ENCODE data around the gene PPM1A. TPM values are rescaled to one million over a fixed set of nuclear protein-coding genes. Genes with fewer than 3 reads are reported as not detected.

PPM1A gene
- total RNA-seq, 2 donors from 2014 or later, result 37.0 to 42.4 TPM

GRCh38 chr14:60287452-60287851 lies 38.4 kb downstream of the PPM1A start:
- Histone ChIP-seq H3K27me3 (no peaks in the 10 kb centered on the region), H3K9me3 (no peaks in the 10 kb centered on the region), H3K4me1 (no peaks in the 10 kb centered on the region), H3K27ac (no peak overlapping the region), H3K4me3 (no peak overlapping the region), H3K36me3 (peaks cover 48% of the 10 kb centered on the region)
- DNase-seq (ENCODE audit: low spot score), result no peak
- TF ChIP-seq CTCF (IDR thresholded peaks at IDR 0.05), result no peak

GRCh38 chr14:60288279-60288678 lies 39.3 kb downstream of the PPM1A start:
- H3K9me3 ChIP-seq, result no peaks in the 10 kb centered on the region
- peaks cover 48% of the 10 kb centered on the region for H3K36me3 ChIP-seq
- no peak overlapping the region for H3K4me3 ChIP-seq
- no peak for DNase-seq (ENCODE audit: low spot score)
- H3K27me3 ChIP-seq, result no peaks in the 10 kb centered on the region
- H3K27ac ChIP-seq, result no peak overlapping the region
- H3K4me1 ChIP-seq, result no peaks in the 10 kb centered on the region
- no peak for TF ChIP-seq CTCF (IDR thresholded peaks at IDR 0.05)

GRCh38 chr14:60294411-60295069 lies 45.5 kb downstream of the PPM1A start:
- no peak for TF ChIP-seq CTCF (IDR thresholded peaks at IDR 0.05)
- Histone ChIP-seq H3K9me3 (no peaks in the 10 kb centered on the region), H3K27ac (no peak overlapping the region), H3K4me1 (no peaks in the 10 kb centered on the region), H3K36me3 (peaks cover 25% of the 10 kb centered on the region), H3K27me3 (no peaks in the 10 kb centered on the region), H3K4me3 (no peak overlapping the region)
- no peak for DNase-seq (ENCODE audit: low spot score)

GRCh38 chr14:60300019-60300418 lies 51.0 kb downstream of the PPM1A start:
- no peak overlapping the region for H3K4me3 ChIP-seq
- no peaks in the 10 kb centered on the region for H3K27me3 ChIP-seq
- H3K9me3 ChIP-seq, result no peaks in the 10 kb centered on the region
- H3K36me3 ChIP-seq, result no peaks in the 10 kb centered on the region
- TF ChIP-seq CTCF (IDR thresholded peaks at IDR 0.05), result no peak
- no peak for DNase-seq (ENCODE audit: low spot score)
- H3K4me1 ChIP-seq, result peaks cover 0 to 30% of the 10 kb centered on the region in 2 donors
- H3K27ac ChIP-seq, result no peak overlapping the region

GRCh38 chr14:60301685-60302084 lies 52.7 kb downstream of the PPM1A start:
- Histone ChIP-seq H3K9me3 (no peaks in the 10 kb centered on the region), H3K27ac (peak overlapping the region in 1 of 2 donors; percentile 15), H3K27me3 (no peaks in the 10 kb centered on the region), H3K36me3 (no peaks in the 10 kb centered on the region), H3K4me3 (no peak overlapping the region), H3K4me1 (peaks cover 0 to 30% of the 10 kb centered on the region in 2 donors)
- TF ChIP-seq CTCF (IDR thresholded peaks at IDR 0.05), result no peak
- DNase-seq (ENCODE audit: low spot score), result no peak

GRCh38 chr14:60302663-60303062 lies 53.6 kb downstream of the PPM1A start:
- H3K36me3 ChIP-seq, result no peaks in the 10 kb centered on the region
- no peaks in the 10 kb centered on the region for H3K9me3 ChIP-seq
- TF ChIP-seq CTCF (IDR thresholded peaks at IDR 0.05), result no peak
- H3K4me1 ChIP-seq, result peaks cover 0 to 30% of the 10 kb centered on the region in 2 donors
- DNase-seq (ENCODE audit: low spot score), result no peak
- no peaks in the 10 kb centered on the region for H3K27me3 ChIP-seq
- no peak overlapping the region for H3K4me3 ChIP-seq
- H3K27ac ChIP-seq, result peak overlapping the region; percentile 40 to 73
